H1 (cell line): Measurements from ENCODE around the gene MACF1. TPM values are rescaled to one million over a fixed set of nuclear protein-coding genes. Genes with fewer than 3 reads are reported as not detected.

Experiments used
- CTCF ChIA-PET: fragments of 300-600 bp; sonication (Branson Sonifier 250); formaldehyde crosslinking; loops from one replicate; lab custom pipeline; 2021; ENCODE audit not compliant: partially characterized antibody; lab: Charles Lee
- POLR2A ChIA-PET: fragments of 300-600 bp; sonication (Branson Sonifier 250); formaldehyde crosslinking; loops from one replicate; lab custom pipeline; 2021; ENCODE audit warnings: inconsistent platforms; ENCODE audit not compliant: partially characterized antibody; lab: Charles Lee
- DNase-seq, 2 experiments: peaks; one replicate each; pipeline versions ENCODE4 v3.0.0 to v3.0.0-alpha.2; 2010 to 2022; ENCODE audit warnings: low spot score in 2 of 2, low read depth in 1 of 2, mixed read lengths in 1 of 2
- FAIRE-seq: peaks from 2 replicates; lab custom pipeline; 2011; peaks lifted over from hg19 to GRCh38; lab: Jason Lieb, UNC
- H2AFZ ChIP-seq: 2 replicates; pipeline ENCODE4 v1.8.1; 2012; ENCODE audit warnings: low read length, inconsistent platforms
- H2AK5ac ChIP-seq: 2 replicates; pipeline ENCODE4 v1.6.1; 2013; ENCODE audit warnings: low read depth, low read length
- H2BK120ac ChIP-seq: replicated peaks from 2 replicates; pipeline ENCODE3; 2013; ENCODE audit warnings: low read depth, low read length, inconsistent platforms
- H2BK12ac ChIP-seq: 2 replicates; pipeline ENCODE4 v1.6.1; 2013; ENCODE audit warnings: low read depth, low read length
- H2BK15ac ChIP-seq: 2 replicates; pipeline ENCODE4 v1.6.1; 2013; ENCODE audit warnings: low read length
- H2BK20ac ChIP-seq: 2 replicates; pipeline ENCODE4 v1.6.1; 2013; ENCODE audit warnings: low read length
- H2BK5ac ChIP-seq: 2 replicates; pipeline ENCODE4 v1.6.1; 2013; ENCODE audit warnings: low read depth, low read length
- H3K14ac ChIP-seq: 2 replicates; pipeline ENCODE4 v1.6.1; 2013; ENCODE audit warnings: inconsistent platforms; ENCODE audit not compliant: insufficient read length
- H3K18ac ChIP-seq: 2 replicates; pipeline ENCODE4 v1.6.1; 2013; ENCODE audit warnings: low read length; ENCODE audit errors: extremely low read depth
- H3K23ac ChIP-seq: 2 replicates; pipeline ENCODE4 v1.6.1; 2013; ENCODE audit warnings: inconsistent platforms; ENCODE audit not compliant: insufficient read length
- H3K23me2 ChIP-seq: 2 replicates; pipeline ENCODE4 v1.6.1; 2013; ENCODE audit warnings: low read depth, low read length
- H3K27ac ChIP-seq: 2 replicates; pipeline ENCODE4 v1.6.1; 2011; ENCODE audit warnings: low read depth, low read length, inconsistent platforms
- H3K27me3 ChIP-seq, 4 experiments: replicated peaks in 1 of 4; 1 replicate in 1 of 4; 2 replicates in 3 of 4; pipeline versions ENCODE4 v1.6.1 to v1.8.1; 2011 to 2013; ENCODE audit warnings: low read length in 3 of 4, mild to moderate bottlenecking in 3 of 4, inconsistent platforms in 2 of 4, mixed read lengths in 2 of 4, moderate library complexity in 1 of 4; ENCODE audit not compliant: control insufficient read depth in 3 of 4, insufficient read depth in 3 of 4; ENCODE audit errors: extremely low read depth in 1 of 4
- H3K36me3 ChIP-seq, 4 experiments: 2 replicates each; pipeline versions ENCODE4 v1.6.1 to v1.8.1; 2011 to 2013; ENCODE audit warnings: mild to moderate bottlenecking in 4 of 4, low read length in 3 of 4, moderate library complexity in 2 of 4, control low read depth in 1 of 4, inconsistent platforms in 1 of 4; ENCODE audit not compliant: insufficient read depth in 4 of 4, control insufficient read depth in 2 of 4
- H3K4ac ChIP-seq: replicated peaks from 2 replicates; pipeline ENCODE3; 2013; ENCODE audit warnings: low read length, low read depth, mixed read lengths, inconsistent platforms; ENCODE audit not compliant: insufficient read length
- H3K4me1 ChIP-seq, 4 experiments: replicated peaks in 1 of 4; 1 replicate in 1 of 4; 2 replicates in 3 of 4; pipeline versions ENCODE4 v1.6.1 to v1.8.1; 2011 to 2013; ENCODE audit warnings: low read length in 3 of 4, inconsistent platforms in 2 of 4, mixed read lengths in 1 of 4; ENCODE audit not compliant: insufficient read depth in 4 of 4, control insufficient read depth in 3 of 4
- H3K4me2 ChIP-seq, 2 experiments: 2 replicates each; pipeline versions ENCODE4 v1.6.1 to v1.8.1; 2011 to 2013; ENCODE audit warnings: low read depth in 2 of 2, low read length in 2 of 2, control low read depth in 1 of 2, inconsistent platforms in 1 of 2, mild to moderate bottlenecking in 1 of 2; ENCODE audit not compliant: insufficient read depth in 1 of 2
- H3K4me3 ChIP-seq, 4 experiments: fragments of 200-600, 300-600 bp in 1 of 4; sonication (generic), shearing (Covaris generic), sonication (Bioruptor Twin) in 1 of 4; 2 replicates each; pipeline versions ENCODE4 v1.5.1 to v1.8.1; 2011 to 2016; ENCODE audit warnings: low read length in 4 of 4, low read depth in 3 of 4, control low read depth in 2 of 4, inconsistent platforms in 2 of 4, mild to moderate bottlenecking in 2 of 4, mixed read lengths in 1 of 4, moderate library complexity in 1 of 4; ENCODE audit not compliant: insufficient read depth in 2 of 4; ENCODE audit errors: extremely low read depth in 1 of 4
- H3K56ac ChIP-seq: replicated peaks from 2 replicates; pipeline ENCODE3; 2013; ENCODE audit warnings: low read depth, mild to moderate bottlenecking, mixed read lengths, low read length, inconsistent platforms; ENCODE audit not compliant: insufficient read length
- H3K79me1 ChIP-seq: 2 replicates; pipeline ENCODE4 v1.6.1; 2013; ENCODE audit warnings: low read depth, low read length, control low read depth
- H3K79me2 ChIP-seq, 2 experiments: 2 replicates each; pipeline versions ENCODE4 v1.6.1 to v1.8.1; 2012 to 2013; ENCODE audit warnings: low read length in 2 of 2, mild to moderate bottlenecking in 2 of 2, inconsistent platforms in 1 of 2; ENCODE audit not compliant: insufficient read depth in 2 of 2, control insufficient read depth in 1 of 2
- H3K9ac ChIP-seq, 4 experiments: replicated peaks in 1 of 4; 1 replicate in 1 of 4; 2 replicates in 3 of 4; pipeline versions ENCODE4 v1.6.1 to v1.8.1; 2011 to 2013; ENCODE audit warnings: low read depth in 3 of 4, low read length in 3 of 4, control low read depth in 2 of 4, mild to moderate bottlenecking in 2 of 4, moderate library complexity in 2 of 4, inconsistent platforms in 1 of 4; ENCODE audit errors: extremely low read depth in 1 of 4
- H3K9me3 ChIP-seq, 2 experiments: 2 replicates each; pipeline versions ENCODE4 v1.6.1 to v1.8.1; 2012 to 2013; ENCODE audit warnings: mild to moderate bottlenecking in 2 of 2, moderate library complexity in 2 of 2, control low read depth in 1 of 2, inconsistent platforms in 1 of 2, low read depth in 1 of 2, low read length in 1 of 2, mixed read lengths in 1 of 2; ENCODE audit not compliant: insufficient read depth in 2 of 2
- H4K20me1 ChIP-seq, 2 experiments: replicated peaks in 1 of 2; 2 replicates each; pipeline versions ENCODE3 to v1.8.1; 2011 to 2013; ENCODE audit warnings: inconsistent platforms in 2 of 2, low read length in 2 of 2, mild to moderate bottlenecking in 1 of 2; ENCODE audit not compliant: insufficient read depth in 2 of 2, control insufficient read depth in 1 of 2
- H4K5ac ChIP-seq: 2 replicates; pipeline ENCODE4 v1.6.1; 2013; ENCODE audit warnings: low read length, low read depth, mixed read lengths, inconsistent platforms; ENCODE audit not compliant: insufficient read length
- H4K8ac ChIP-seq: 2 replicates; pipeline ENCODE4 v1.8.0; 2013; ENCODE audit warnings: mild to moderate bottlenecking, moderate library complexity, low read length, inconsistent platforms; ENCODE audit not compliant: insufficient read depth; ENCODE audit errors: extremely low read depth
- H4K91ac ChIP-seq: replicated peaks from 2 replicates; pipeline ENCODE3; 2013; ENCODE audit warnings: low read length, mixed read lengths, inconsistent platforms; ENCODE audit not compliant: insufficient read length
- TAF1 ChIP-seq: IDR thresholded peaks from 2 replicates; pipeline ENCODE4 v1.6.1; 2011; ENCODE audit warnings: mild to moderate bottlenecking, low read depth, low read length
- polyA plus RNA-seq, 7 experiments: library from polyadenylated mRNA; depleted of rRNA in 3 of 7; stranded (reverse) in 5 of 7; unstranded in 2 of 7; fragments of >200 nt in 5 of 7; fragments of 200-250 nt in 2 of 7; gene quantifications; 1 replicate in 5 of 7; 2 replicates in 1 of 7; 4 replicates in 1 of 7; pipeline versions ENCODE4 v1.2.1 to v1.2.3, GENCODE V29; 2011 to 2013; ENCODE audit warnings: missing spikeins in 2 of 7, mixed read lengths in 2 of 7
- total RNA-seq: library from RNA; stranded (reverse); fragmentation: NEBNext Ultra II Directional; extraction: Animal tissue kit (Norgen Biotek cat#: 25700); gene quantifications from 2 replicates; pipeline ENCODE4 v1.2.1, GENCODE V29; 2021

Gene MACF1
- total and polyA plus RNA-seq, 2 of the 8 experiments (the other 6 are each of a cell fraction or from before 2014, with no cell fraction given) = 59.8 to 285 TPM

GRCh38 chr1:39163469-39163868, 41.0 kb upstream of the MACF1 start:
- Histone ChIP-seq H2AFZ (no peak overlapping the region), H3K4me3 (no peak overlapping the region), H3K9ac (no peak overlapping the region), H3K79me1 (peaks cover 6% of the 10 kb centered on the region), H4K20me1 (peaks cover 4 to 18% of the 10 kb centered on the region in 2 experiments), H3K56ac (no peak overlapping the region), H3K18ac (no peak overlapping the region), H4K91ac (no peak overlapping the region), H3K27me3 (no peaks in the 10 kb centered on the region), H3K4ac (no peak overlapping the region), H4K8ac (no peak overlapping the region), H3K14ac (no peak overlapping the region), H3K23me2 (peaks cover 10% of the 10 kb centered on the region), H3K4me2 (no peak overlapping the region), H3K9me3 (no peaks in the 10 kb centered on the region), H3K27ac (no peak overlapping the region), H3K23ac (no peak overlapping the region), H4K5ac (no peak overlapping the region), H2BK120ac (no peak overlapping the region), H2BK15ac (no peak overlapping the region), H2BK5ac (no peak overlapping the region), H2BK20ac (no peak overlapping the region), H3K4me1 (peaks cover 14 to 32% (median 21%) of the 10 kb centered on the region in 4 experiments; a peak in 6 of 7 replicates), H2BK12ac (no peak overlapping the region), H2AK5ac (no peak overlapping the region), H3K36me3 (no peaks in the 10 kb centered on the region), H3K79me2 (peaks cover 26 to 93% of the 10 kb centered on the region in 2 experiments)
- FAIRE-seq (no peak), DNase-seq (no peak)
- POLR2A ChIA-PET = interaction anchor here (0.9 to 1.7 kb wide), 4 partner anchors 14 to 57 kb away, joined by 3 to 9 read pairs (median 6); no protein-coding TSS in a partner anchor
- CTCF ChIA-PET = interaction anchor here (0.6 to 9.5 kb wide), 5 partner anchors 21 to 60 kb away, joined by 3 to 97 read pairs (median 10); no protein-coding TSS in a partner anchor
- TF ChIP-seq TAF1 = no peak
